Stimulated activated naive CD4-positive, alpha-beta T cell (primary cell): ENCODE results near the gene C5orf15.
A peak's percentile ranks its signal among the peaks of the same experiment; 100 is the strongest.
"Not testable (repeated sequence)": the region's sequence is repeated elsewhere in the genome, so short reads cannot be mapped to it uniquely, and the experiment has no call there.

Experiments used
- DNase-seq, 6 experiments: peaks; one replicate each; lab custom pipeline; 2025; lab: John Stamatoyannopoulos, UW

Gene C5orf15

DNA sequence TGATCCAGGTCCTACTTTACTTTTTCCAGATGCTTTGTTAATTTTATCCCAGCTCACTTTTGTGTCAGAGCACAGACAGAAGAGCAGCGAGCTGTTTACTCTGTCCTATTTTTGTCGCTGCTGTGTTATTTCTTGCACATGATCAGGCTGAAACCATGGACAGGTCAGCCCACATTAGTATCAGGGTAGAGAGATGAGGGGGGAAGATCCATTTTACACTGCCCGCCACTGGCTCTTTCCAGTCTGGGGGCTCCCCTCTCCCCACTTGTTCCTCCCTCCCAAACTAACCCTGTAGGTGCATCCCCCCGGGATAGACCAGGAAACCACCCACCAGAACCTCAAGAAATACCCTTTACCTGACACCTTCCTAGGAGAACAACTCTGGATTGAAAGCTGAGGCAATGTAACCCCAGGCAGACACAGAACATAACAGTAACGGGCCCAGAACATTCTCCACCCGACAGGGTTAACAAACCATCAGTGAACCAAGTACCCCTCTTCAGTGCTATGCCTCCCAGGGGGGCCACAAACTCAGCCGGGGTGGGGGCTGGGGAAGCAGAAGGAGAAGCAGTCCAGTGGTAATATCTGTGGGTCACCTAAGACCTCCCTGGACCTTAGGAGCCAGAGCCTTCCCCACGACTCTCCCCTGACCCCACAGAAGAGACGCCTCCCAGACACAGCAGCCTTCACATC lies 26.0 kb upstream of the C5orf15 start:
- DNase-seq: no peak

DNA sequence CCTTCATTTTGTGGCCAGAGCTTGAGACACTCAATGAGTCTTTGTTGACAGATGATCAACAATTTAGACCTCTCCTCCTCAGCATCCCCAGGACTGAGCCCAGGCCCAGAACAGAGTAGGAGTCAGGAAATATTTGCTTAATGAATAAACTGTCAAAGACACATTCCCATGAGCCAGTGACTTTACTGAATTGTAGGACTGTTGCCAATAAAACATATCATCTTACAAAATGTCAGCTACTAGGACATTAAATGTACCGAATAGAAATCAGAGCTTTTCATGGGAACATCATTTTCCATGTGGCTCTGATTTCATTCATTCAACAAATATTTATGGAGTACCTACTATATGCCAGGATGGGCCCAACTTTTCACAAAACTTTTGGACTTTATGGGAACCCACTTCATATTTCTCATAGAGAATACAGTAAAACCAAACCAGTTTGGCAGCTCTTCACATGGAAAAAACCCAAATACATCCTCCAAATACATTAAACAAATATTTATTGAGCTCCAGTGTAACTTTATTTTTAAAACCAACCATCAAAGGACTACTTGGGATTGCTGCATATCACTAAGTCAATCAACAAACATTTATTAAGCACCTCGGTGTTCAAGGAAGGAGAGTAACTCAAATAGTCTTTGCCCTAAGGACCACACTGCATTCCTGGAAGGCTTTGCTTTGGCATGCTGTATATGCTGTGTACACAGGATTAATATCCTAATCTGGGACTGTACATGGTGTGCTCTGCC lies 24.9 kb upstream of the C5orf15 start:
- no peak for DNase-seq

DNA sequence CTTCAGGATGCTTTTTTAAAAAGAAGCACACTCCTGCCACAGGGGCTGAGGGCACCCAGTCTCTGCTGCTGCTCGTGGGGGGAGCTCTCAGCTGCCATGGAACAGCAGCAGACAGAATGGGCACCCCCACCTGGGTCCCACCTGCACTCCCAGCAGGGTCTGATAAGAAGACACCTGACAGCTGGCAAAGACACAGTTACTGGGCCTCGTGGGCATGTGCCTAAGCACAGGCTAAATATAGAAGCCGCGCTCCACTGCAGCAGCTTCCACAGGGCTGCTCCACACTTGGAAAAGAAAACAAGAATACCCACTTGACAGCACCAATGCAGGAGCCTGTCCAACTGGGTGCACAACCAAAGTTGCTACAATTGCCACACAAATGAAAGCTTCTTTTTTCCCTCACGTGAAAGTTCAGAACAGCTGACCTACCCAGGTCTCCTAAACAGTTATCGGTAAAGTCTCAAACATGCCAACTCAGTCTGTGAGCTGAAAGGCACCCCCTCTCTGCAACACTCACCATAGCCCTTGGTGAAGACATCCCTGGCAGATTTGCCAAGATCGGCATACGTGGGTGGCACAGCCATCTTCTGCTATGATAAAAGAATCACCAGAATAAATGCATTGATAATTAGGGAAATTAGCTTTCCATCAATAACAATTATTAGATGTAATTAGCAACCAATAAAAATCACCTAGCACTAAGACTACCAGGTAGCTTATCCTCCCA lies 24.2 kb upstream of the C5orf15 start:
- DNase-seq: no peak

DNA sequence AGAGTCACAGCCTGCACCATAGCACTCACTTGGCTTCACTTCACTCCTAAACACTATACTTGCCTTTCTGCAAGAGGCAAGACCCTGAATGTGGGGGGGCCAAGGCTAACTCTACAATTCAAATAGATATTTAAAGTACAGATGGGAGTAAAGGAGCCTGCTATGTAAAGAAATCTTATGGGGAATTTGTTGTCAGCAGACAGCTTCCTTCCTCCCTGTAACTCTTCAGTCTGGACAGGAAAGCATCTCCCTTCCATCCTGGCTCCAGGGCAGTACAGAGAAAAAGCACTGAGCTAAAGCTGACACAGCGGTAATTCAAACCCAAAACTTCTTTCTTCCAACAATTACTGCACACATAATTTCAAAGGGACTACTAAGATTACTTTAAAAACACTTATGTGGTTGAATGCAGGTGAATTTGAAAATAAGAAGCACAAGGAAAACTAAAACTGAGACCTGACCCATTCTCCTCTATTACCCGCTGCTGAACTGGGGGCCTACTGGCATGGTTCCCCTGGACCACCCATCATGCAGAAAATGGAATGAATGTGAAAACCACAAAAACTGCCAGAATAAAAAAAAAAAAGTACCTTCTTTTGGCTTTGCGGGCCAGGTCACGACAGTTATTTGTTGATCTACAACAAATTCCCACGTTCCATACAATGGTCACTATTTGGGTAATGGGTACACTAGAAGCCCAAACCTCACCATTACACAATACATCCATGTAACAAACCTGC lies 22.9 kb upstream of the C5orf15 start:
- DNase-seq: no peak

DNA sequence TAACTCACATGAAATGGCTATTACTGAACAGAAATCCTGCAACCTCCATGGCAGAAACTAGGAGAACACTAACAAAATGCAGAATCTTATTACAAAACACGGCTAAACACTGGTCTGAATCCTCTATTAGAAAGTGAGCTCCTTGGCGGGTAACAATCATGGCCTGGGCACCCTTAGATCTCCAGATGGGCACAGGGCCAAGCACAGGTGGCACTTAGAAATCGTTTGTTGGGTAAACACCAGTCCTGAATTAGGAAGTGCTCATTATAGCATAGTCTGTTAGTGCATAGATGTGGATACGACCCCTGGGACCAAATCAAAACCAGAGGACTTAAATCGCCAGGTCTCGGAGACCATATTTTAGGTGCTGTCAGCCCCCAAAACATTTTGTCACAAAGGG lies 22.0 kb upstream of the C5orf15 start:
- no peak for DNase-seq

DNA sequence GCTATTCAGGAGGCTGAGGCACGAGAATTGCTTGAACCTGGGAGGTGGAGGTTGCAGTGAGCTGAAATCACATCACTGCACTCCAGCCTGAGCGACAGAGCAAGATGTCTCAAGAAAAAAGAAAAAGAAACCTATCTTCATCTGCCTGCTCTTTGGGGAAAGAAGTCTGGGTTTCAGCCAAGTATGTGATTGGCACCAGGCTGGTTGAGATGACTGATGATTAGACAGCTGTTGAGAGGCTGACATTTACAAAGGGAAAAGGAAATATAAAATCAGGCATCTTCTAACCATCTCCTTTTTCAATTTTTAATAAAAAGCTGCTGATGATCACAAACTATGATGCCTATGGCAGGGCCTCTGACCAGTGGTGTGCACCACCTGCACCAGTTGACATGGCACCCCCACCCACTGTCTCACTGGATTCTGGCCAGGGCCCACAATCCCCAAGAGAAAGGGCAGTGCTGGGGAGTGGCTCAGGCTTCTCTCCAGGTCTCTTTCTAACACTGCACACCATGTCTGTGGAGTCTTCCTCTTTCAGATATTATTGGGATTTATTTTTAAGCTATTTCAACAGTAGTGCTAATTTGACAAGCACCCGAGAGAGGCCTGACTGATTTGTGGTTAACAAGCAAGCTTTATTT lies 17.2 kb upstream of the C5orf15 start:
- no peak for DNase-seq

DNA sequence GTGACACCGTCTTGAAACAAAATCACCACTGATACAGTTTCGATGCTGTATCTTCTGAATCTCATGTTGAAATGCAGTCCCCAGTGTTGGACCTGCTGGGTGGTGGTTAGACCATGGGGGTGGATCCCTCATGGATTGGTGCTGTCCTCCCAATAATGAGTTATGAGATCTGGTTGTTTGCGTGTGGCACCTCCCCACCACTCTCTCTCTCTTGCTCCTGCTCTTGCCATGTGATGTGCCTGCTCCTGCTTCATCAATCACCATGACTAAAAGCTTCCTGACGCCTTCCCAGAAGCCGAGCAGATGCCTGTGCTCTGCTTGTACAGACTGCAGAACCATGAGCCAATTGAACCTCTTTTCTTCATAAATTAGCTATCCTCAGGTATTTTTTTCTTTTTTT lies 15.2 kb upstream of the C5orf15 start:
- no peak for DNase-seq

DNA sequence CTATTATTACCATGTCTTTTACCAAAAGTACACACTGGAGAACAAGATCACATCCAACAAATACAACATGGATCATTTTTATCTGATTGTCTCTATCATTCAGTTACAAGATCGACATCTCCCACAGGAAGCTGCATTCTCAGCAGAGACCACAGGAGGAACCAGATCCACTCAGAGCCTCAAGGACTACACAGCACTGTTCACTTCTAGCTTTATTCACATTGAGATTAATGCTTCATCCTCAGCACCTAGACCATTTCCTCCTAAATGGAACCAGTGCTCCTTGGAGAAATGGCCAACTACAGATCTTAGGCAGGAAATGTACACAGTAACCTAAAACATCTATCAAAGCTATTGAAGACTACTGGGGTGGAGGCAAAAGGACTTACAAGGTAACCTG lies 13.3 kb upstream of the C5orf15 start:
- DNase-seq: no peak

DNA sequence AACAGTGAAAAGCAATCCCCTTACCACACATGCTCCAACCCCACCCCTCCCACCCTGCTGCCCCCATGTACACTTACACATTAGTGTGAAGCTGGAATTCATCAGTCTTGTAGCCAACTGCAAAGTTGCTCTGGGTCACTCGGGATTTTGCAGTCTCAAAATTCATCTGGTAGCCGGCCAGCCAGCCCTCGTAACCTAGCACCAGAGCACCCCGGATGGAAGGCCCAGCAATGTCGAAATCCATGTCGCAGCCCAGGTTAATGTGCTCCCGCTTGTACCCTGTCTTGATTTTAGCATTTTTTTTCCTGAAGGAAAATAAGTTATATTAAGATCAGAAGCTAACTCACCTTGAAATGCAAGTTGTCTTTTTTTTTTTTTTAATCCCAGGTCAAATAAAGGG lies 12.2 kb upstream of the C5orf15 start:
- no peak for DNase-seq

DNA sequence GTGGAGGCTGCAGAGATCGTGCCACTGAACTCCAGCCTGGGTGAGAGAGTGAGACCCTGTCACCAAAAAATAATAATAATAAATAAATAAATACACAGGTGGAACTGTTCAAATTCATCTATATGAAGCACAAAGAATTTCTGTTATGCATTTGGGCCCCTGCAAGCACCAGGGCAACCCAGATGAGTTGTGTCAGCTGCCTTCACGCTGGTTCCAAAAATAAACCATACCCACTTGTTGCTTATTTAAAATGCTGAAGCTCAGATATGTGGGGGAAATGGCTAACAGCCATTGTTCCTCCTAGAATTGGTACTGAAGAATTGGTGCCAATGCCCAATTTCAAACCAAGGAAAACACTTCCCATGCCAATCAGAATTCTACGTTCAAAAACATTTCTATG lies 10.5 kb upstream of the C5orf15 start:
- no peak for DNase-seq

DNA sequence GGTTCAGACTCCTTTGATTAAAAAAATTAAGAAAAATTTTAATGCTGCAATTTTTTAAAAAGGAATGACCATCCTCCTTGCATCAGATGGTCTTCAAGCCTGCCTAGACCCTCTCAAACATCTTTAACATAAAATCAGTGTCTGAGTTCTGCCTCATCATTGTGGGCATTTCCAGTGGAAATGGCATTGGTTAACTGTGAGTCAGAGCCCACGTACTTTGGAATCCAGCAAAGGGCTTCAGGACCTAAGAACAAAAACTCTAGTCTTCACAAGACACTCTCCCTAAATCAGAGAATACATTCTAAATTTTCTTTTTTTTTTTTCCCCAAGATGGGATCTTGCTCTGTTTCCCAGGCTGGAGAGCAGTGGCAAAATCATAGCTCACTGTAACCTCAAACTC lies 9.4 kb upstream of the C5orf15 start:
- DNase-seq: no peak

DNA sequence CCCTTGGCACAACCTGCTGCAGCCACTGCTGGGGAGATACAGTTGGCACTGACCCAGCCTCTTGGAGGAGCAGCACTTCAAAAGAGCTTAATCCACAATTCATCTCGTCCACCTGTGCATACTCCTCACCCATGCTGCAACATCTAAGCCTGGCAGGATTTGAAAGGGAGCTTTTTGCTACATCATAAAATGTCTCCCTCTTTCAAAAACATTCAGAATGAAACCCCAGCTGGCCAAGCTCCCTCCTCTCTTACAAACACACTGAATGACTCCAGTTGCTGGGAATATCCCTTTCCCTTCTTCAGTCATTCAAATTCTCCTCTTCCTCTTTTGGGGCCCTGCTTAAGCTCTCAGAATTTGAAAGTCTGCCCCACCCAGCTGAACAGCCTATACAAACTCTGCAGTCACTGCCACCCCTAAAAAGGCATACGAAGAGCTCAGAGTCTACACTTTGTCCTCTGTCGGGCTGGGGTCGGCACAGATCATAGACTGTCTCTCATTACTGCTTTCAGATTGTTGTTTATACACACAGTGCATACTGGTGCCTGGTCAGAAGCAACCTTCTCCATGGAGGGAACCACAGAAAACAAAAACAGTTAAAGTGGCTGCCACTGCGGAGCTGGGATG lies 8.8 kb upstream of the C5orf15 start:
- DNase-seq: no peak

DNA sequence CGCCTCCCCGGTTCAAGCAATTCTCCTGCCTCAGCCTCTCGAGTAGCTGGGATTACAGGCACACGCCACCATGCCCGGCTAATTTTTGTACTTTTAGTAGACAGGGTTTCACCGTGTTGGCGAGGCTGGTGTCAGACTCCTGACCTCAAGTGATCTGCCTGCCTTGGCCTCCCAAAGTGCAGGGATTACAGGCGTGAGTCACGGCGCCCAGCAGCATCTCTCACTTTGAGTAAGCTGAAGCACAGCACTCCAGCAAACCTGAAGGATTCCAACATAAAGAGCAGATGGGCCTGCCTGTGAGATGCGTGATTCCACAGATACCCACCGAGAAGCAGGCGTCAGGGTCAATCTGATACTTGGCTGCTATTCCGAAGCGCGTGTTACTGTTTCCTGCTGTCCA lies 7.1 kb upstream of the C5orf15 start:
- not testable (repeated sequence) for DNase-seq

DNA sequence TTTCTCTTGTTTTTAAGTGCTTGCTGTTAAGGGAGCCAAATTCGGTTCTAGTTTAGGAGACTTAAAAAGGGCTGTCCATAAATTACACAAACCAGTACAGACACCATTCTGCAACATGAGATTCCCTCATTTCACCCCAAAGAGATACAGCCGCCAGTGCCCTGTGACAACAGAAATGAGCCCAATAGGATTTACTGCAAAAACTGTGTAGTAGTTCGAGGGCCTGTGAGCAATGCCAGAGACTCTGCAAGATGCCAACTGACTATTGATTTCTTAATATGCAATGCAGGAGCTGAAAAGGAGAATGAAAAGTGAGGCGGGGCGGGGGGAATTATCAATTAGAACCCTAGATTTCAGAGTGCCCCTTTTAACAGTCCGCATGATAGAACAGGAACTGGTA lies 5.7 kb upstream of the C5orf15 start:
- DNase-seq: no peak

DNA sequence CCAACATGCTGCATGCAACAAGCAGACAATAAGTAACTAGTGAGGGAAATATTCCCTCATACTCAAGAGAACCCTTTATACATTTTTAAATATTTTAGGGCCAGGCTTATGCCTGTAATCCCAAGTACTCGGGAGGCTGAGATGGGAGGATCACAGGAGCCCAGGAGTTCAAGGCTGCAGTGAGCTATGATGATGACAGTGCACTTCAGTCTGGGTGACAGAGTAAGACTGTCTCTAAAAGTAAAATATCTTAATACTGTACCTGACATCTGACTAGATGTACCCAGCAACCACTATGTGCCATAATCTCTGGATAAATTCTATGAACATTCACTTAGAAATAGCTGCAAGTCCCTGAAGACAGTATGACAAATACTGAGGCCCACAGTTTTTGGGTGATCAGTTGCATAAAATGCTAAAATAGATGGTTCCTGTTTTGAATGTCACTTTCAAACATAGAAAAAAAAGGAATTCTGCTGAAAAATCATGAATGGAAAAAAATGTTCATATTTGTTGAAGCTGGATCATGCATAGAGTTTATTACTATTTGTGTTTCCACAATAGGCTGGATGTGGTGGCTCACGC lies 2.0 kb upstream of the C5orf15 start:
- no peak for DNase-seq

DNA sequence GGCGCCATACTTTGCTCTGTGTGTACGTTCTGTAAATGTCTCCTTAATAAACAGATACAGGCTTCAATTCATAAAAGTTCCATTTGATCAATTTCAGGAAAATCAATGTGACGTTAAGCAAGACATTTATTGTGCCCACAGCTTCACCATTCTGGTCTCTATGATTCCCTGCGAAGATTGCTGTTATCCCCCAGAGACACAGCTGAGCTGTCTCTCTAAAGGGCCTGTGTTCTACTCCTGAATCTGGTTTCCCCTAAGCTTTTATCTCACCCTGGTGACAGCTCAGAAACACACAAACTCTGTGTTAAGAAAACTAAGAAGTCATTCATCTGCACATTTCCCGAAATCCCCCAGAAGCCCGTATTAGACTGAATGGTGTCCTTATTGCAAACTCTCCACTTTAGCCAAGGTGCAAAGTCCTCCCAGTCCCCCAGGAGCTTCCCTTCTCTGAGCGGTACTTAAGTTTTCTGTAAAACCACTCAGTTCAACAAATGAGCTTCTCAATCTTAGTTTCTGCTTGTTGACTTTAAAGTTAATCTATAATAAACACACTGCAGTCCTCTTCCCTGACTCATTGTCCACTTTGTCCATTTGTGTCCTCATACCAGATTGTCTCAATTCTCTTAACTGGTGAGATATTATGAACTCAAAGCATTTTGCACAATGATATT lies 1.4 kb upstream of the C5orf15 start:
- DNase-seq: no peak

DNA sequence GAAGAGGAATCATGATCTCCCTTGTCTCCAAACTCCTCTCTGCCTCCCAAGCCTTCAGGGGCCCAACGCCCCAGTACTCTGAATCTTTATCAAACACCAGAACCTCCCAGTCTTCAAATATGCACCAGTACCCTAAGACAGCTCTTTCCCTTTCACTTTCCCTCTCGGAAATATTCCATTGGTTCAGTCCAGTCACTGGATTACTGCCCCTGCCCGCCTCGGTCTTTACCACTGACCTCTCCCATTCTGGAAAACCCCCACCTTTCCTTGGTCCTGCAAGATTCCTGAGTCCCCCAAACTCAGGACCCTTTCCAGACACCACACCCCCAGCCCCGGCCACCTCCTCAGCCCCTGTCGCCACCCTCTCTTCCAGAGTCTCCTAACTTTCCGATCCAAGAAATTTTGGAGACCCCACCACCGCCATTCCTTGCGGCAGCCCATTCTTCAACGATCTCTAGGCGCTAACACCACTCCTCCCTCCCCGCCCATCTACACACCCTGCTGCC lies 674 bp downstream of the C5orf15 start:
- DNase-seq: peak in 3 of 6 experiments; percentile 5 to 27 (median 5)

DNA sequence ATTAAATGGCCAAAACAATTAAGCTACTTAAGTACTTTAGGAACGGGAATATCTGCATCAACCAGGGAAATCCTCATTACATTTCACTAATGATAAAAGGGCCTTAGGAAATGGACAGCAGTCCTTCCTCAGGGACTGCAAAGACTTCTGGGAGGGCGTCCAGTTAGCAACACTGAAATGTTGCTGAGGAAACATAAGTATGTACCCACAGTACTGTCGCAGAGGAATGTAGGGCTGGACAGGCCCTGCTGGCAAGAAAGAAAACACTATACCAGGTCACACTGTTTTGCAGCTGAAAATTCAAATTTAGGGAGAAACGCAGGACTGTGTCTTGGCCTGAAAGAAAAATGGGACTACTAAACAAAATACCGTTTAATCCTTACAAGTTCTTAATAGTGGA lies 1.3 kb downstream of the C5orf15 start:
- DNase-seq: no peak

DNA sequence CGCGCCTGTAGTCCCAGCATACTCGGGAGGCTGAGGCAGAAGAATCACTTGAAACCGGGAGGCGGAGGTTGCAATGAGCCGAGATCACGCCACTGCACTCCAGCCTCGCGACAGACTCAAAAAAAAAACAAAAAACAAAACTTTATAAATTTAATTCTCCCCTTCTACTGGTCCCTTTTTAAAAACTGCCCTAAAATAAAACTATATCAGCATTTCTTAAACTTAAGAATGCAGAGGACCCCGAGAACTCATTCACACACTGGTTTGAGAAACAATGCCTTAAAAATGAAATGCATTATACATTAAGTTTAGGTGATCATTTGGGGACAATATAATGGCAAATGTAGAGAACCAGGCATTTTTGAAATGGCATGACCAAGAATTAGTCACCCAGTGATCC lies 2.3 kb downstream of the C5orf15 start:
- DNase-seq: no peak

DNA sequence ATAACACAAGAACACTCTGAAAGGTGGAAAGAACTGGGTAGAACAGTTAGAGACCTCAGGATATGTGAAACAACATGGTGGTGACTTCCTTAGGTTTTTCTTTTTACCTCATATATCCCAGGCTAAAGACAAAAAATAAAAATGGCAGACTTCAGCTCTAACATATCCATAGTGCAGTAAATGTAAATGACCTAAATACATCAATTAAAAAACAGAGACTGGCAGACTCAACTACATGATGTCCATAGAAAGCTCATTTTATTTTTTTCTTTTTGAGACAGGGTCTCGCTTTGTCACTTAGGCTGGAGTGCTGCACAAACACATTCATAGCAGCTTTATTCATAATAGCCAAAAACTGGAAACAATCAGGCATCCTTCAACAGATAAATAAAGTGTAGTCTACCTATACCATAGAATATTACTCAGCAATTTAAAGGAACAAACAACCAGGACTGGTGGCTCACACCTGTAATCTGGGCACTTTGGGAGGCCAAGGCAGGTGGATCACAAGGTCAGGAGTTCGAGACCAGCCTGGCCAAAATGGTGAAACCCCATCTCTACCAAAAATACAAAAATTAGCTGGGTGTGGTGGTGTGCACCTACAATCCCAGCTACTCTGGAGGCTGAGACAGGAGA lies 4.8 kb downstream of the C5orf15 start:
- no peak for DNase-seq
